HG03521 (cell line): ENCODE measurements around the gene LHB.
"Not testable (repeated sequence)": the region's sequence is repeated elsewhere in the genome, so short reads cannot be mapped to it uniquely, and the experiment has no call there.

Experiments used
- ATAC-seq: cut with Tn5 transposase; IDR thresholded peaks from one replicate; pipeline ENCODE4 v1.9.1; 2021; ENCODE audit warnings: mild to moderate bottlenecking, moderate library complexity; ENCODE audit not compliant: unreplicated experiment

Gene LHB

DNA sequence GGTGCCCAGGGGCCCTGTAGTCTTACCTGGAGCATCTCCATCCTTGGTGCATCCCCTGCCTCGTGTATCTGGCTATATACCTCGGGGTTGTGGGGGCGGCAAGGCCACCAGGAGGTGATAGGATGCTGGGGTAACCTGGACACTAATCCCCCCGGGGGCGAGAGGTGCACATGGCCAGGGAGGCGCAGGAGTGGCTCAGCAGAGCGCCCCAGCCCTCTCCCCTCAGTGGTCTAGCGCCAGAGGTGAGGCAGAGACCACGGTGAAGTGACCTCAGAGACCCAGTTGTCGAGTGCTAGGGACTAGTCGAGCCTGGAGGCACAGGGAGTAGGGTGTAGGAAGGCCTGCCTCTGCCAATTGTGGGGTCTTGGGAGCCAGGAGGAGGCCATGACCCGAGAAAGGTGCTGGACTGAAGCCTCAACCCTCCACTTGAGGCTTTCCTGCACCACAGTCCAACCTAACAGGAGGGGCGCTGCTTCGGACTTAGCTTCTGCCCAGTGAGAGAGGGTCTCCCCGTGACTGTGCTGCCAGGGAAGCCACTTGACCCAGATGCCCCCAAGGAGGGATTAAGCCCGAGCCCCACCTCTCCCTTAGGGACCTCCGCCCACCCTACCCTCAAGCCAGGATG lies at the start of gene LHB:
TSS of gene LHB (minus strand) at position 51 of the 625 bp plus-strand sequence. CDS start at position 41, 10 bp downstream.
- no peak for ATAC-seq

DNA sequence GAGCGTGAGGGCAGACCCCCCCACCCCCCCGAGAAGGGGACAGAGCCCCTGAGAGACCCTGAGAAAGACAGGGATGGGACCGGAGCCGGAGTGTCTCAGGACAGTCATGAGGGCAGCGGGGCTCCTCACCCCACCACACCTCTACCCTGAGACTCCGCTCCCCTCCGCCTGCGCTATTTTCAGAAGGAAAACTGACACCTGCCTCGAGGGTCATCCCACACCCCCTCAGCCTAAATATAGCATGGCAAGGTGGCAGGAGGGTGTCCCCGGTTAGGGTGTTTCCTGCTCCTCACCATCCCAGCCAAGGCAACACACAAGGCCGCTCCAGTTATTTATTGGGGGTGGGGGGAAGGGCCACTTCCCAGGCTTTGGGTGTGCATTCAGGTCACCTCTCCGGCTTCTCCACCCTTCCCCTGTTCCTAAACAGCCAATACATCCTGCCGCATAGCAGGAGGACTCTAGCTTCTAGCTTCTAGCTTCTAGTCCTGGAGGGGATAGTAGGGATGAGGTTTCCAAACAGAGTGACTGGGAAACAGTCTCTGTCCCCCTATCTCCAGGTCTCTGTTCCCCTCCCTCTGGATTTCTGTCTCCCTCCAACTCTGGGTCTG lies 49.1 kb upstream of the LHB start:
- ATAC-seq = no peak

DNA sequence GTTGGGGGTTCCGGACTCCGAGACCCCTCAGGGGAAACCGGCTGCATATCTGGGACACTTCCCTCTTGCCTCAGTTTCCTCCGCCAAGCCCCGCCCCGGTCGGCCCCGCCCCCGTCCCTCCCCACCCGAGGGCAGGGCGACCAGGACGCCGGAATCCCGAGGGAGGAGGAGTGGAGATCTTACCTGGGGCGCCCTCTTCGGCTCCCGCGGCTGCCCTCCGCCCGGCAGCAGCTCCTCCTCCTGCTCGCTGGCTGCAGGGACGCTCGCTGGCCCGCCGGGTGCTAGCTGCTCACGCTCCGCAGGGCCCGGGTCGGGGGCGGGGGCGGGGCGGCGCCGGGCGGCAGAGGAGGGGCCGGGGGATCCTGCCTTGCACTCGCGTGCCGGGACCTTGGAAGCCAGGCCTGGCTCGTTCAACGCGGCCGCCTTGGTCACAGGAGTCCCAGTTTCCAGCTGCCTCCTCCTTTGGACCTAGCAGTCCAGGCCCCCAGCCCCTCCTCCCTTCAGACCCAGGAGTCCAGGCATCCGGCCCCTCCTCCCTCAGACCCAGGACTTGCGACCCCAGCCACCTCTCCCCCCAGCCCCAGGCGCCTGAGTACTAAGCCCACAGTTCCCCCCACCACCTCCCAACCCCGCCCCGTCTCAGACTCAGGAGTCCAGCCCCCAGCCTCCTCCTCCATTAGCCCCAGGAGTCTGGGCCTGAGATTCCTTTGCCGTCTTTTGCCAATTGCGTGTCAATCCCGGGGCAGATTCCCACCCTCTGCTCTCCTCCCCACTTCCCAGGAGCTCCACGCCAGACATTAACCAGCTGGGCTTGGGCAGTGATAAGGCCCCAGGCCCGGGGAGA lies 48.1 kb upstream of the LHB start, which contains the start of gene NTF4:
TSS of gene NTF4 (minus strand) at position 51 of the 844 bp plus-strand sequence. CDS start 2,821 bp downstream, outside the sequence.
- ATAC-seq = no peak

DNA sequence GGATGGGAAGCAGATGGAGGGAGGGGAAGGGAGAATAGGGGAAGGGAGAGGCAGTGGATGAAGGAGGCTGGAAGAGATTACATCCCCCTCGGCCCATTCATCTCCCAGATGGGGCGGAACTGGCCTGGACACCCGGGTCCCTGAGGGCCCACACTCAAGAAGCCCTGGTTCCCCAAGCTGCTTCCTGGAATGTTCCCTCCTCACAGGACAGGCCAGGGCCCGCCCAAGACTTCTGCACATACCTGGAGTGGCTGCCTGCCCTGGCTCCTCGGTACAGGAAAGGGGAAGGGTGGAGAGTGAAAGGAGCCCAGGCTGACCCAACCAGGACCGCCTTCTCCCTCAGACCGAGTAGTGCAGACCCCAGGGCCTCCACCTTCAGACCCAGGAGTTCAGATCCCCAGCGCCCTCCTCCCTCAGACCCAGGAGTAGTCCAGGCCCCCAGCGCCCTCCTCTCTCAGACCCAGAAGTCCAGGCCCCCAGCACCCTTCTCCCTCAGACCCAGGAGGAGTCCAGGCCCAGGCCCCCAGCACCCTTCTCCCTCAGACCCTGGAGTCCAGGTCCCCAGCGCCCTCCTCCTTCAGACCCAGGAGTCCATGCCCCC lies 47.2 kb upstream of the LHB start:
- ATAC-seq = no peak

DNA sequence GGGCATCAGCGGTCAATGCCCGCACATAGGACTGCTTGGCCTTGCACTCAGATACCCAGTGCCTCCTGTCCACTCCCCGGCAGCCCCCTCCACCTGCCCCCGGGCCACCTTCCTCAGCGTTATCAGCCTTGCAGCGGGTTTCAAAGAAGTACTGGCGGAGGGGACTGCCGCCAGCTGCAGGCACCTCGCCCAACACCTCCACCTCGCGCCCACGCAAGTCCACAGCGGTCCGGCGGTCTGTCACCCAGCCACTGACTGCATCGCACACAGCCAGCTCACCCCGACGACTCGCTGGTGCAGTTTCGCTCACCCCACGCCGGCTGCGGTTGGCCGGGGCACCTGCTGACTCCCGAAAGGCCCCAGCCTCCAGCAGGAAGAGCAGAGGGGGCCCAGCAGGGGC lies 44.6 kb upstream of the LHB start:
- no peak for ATAC-seq

DNA sequence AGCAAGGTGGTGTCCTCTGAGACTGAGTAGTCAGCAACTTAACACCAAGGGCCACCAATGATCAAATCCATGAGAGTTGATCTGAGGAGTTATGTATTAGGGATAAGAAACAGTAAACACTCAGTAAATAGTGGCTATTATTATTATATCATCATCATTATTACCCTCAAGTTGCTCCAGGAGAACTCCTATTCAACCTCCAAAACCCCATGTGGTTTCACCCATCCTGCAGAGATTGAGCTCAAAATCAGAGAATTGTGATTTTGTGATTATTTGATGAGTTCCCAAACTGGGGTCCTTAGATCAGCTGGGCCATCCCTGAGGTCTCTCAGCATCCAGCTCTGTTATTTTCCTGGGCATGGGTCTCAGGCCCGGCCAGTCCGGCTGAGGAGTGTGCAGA lies 44.1 kb upstream of the LHB start:
- no peak for ATAC-seq

DNA sequence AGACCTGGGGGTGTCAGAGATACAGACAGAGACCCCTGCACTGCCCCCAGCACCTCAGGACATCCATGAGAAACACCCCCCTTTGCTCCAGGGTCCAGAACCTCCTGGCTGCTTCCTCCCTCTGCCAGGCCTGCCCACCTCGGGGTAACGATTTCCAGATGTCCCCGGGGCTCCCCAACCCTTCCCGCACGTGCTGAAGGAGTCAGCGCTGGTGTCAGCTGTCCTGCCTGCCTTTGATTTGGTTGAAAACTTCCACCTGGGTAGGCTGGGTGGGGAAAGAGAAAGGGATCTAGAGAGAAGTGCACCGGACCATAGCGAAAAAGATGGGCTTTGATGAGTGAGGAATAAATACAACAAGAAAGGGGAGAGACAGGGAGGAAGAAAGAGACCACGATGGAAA lies 42.2 kb upstream of the LHB start:
- no peak for ATAC-seq

DNA sequence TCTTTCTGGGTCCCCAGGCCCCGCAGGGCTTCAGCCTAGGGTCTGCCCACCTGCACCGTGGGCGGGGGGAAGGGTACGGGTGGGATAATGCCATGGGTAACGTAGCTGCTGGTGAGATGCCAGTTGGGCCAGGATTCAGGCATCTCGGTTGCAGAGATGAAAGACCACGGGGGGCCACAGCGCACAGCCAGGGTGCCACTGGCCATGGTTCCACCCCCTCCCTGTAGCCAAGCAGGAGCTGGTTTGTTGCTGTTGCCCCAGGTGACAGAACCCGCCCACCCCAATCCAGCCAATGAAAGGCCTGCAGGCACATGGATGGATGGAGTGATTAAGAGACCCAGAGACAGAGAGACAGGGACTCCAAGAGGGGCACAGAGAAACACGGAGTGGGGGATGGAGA lies 41.7 kb upstream of the LHB start:
- ATAC-seq = no peak

DNA sequence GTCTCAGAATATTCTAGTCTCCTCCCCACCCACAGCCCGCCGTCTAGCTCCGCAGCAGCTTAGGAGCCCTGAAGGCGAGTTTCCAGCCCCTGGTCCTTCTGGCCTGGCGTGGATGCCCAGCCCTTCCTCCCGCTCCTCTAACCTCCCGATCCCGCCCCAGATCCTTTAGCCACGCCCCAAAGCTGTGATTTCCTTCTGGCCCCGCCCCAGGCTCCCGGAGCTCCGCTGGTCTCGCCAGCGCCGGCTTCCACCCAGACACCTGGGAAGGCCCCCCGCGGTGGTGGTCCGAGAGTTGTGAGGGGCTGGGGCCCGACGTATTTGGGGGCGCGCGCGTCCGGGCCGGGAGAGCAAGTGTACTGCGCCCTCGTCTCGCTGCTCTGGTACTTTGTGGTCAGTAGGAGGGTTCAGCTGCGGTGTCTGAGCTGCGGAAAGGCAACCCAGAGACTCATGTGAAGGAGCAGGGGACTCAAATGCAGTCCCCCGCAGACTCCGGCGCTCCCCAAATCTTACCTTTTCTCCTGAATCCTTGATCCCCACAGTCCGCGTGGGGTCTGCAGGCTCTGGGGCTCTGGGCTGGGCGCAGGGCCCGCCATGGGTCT lies 40.8 kb upstream of the LHB start, which contains the start of gene CGB7:
TSS of gene CGB7 (minus strand) at position 114 of the 599 bp plus-strand sequence. CDS start 2,374 bp downstream, outside the sequence.
- no peak for ATAC-seq

DNA sequence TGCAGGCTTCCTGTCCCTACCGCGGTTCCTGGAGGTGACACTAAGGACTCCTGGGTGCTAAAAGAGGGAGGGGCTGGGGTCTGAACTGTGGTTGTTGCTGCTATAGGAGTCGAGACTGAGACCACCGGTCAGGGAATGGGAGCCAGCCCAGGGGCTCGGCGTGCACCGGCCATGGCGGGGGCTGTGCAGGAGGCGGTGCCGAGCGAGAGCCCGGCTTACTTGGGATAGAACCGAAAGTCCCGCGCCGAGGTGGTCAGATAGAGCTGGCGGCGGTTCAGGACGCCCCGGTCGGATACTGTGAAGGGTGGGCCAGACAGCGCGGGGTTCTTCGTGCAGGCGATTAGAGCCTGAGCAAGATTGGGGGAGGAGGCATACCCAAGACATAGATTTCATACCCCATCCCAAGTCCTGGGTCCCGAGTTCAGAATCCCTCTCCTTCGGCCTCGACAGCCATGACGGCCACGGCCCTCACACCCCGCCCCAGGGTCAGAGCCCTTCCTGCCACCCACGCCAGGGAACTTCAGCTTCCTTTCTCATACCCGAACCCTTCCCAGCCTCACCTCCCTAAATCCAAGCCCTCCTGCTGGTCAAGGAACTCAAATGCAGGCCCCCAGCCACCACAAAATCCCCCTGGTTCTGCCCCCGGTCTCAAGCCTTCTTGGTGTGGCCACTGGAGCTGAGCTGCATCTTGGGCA lies 40.2 kb upstream of the LHB start:
- not testable (repeated sequence) for ATAC-seq

DNA sequence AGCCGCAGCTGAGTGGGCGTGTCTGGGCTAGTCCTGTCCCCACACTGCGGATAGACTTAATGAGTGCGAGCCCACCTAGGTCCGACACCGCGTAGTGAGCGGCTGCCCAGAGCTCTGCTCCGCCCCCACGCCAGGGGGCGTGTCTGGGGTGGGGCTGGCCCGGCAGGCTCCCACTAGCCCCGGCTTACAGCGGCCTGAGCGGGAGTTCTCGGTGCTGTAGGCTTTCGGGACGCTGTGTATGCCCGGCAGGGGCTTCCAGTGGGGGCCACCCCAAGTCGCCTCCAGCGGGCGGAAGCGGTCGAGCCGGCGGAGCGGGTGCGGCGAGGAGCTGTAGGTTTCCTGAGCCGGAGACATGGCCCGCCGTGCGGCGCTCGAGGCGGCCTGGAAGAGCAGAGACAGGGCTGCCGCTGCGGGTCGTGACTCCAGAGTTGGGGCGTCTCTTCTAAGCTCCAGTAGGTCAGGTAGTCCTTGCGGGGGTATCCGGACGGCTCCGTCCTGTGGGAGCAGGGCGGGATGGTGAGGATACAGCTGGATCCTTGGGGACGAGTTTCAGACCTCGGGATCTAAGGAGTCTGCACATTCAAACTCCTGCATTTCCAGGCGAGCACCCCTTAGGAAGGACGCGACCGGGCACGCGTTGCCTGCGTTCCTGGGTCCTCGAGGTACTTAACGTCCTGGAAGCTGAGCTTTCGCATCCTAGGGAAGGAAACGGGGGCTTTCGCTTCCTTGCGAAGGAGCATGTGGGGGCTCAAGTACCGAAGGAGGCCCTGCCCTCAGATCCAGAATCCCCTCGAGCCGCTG lies 39.4 kb upstream of the LHB start:
- ATAC-seq = no peak

DNA sequence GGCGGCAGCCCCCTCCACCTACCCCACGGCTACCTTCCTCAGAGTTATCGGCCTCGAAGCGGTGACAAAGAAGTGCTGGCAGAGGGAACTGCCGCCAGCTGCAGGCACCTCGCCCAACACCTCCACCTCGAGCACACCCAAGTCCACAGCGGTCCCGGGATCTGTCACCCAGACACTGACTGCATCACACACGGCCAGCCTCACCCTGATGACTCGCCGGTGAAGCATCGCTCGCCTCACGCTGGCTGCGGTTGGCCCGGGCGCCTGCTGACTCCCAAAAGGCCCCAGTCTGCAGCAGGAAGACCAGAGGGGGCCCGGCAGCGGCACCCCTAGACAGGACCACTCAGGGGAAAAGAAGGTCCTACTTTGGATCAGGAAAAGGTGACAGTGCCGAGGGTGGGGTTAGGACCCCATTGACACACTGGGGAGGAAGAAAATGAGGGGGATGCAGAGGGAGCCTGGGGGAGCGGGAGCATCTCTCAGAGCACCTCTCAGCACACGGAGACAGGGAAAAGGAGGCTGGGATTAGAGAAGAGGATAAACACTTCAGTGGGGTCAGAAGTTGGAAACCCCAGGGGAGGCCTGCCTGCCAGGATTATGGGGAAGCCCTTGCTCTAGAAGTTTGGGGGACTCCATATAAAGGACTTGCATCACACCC lies 33.6 kb upstream of the LHB start:
- ATAC-seq = not testable (repeated sequence)

DNA sequence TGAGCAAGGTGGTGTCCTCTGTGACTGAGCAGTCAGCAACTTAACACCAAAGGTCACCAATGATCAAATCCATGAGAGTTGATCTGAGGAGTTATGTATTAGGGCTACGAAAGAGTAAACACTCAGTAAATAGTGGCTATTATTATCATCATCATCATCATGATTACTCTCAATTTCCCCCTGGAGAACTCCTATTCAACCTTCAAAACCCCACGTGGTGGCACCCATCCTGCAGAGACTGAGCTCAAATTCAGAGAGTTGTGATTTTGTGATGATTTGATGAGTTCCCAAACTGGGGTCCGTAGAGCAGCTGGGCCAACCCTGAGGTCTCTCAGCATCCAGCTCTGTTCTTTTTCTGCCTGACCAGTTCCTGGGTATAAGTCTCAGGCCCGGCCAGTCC lies 32.9 kb upstream of the LHB start:
- ATAC-seq = not testable (repeated sequence)

DNA sequence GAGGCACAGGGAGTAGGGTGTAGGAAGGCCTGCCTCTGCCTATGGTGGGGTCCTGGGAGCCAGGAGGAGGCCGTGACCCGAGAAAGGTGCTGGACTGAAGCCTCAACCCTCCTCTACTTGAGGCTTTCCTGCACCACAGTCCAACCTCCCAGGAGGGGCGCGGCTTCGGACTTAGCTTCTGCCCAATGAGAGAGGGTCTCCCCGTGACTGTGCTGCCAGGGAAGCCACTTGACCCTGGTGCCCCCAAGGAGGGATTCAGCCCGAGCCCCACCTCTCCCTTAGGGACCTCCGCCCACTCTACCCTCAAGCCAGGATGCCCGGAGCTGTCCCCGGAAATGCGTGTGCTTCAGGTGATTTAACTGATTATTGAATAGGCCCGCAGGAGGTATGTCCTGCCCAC lies 32.1 kb upstream of the LHB start, which contains the start of gene CGB8:
TSS of gene CGB8 (minus strand) at position 101 of the 400 bp plus-strand sequence. CDS start 372 bp downstream, outside the sequence.
- not testable (repeated sequence) for ATAC-seq

DNA sequence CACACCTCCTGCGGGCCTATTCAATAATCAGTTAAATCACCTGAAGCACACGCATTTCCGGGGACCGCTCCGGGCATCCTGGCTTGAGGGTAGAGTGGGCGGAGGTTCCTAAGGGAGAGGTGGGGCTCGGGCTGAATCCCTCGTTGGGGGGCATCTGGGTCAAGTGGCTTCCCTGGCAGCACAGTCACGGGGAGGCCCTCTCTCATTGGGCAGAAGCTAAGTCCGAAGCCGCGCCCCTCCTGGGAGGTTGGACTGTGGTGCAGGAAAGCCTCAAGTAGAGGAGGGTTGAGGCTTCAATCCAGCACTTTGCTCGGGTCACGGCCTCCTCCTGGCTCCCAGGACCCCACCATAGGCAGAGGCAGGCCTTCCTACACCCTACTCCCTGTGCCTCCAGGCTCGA lies 26.7 kb upstream of the LHB start, which contains the start of gene CGB5:
TSS of gene CGB5 (plus strand) at position 301 of the 400 bp plus-strand sequence. CDS start 362 bp downstream, outside the sequence.
- ATAC-seq = not testable (repeated sequence)

DNA sequence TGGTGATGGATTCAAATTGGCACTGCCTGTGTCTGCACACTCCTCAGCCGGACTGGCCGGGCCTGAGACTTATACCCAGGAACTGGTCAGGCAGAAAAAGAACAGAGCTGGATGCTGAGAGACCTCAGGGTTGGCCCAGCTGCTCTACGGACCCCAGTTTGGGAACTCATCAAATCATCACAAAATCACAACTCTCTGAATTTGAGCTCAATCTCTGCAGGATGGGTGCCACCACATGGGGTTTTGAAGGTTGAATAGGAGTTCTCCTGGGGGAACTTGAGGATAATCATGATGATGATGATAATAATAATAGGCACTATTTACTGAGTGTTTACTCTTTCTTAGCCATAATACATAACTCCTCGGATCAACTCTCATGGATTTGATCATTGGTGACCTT lies 25.8 kb upstream of the LHB start:
- not testable (repeated sequence) for ATAC-seq

DNA sequence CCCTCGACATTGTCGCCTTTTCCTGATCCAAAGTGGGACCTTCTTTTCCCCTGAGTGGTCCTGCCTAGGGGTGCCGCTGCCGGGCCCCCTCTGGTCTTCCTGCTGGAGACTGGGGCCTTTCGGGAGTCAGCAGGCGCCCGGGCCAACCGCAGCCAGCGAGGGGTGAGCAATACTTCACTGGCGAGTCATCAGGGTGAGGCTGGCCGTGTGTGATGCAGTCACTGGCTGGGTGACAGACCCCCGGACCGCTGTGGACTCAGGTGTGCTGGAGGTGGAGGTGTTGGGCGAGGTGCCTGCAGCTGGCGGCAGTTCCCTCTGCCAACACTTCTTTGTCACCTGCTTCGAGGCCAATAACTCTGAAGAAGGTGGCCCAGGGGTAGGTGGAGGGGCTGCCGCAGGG lies 25.3 kb upstream of the LHB start:
- ATAC-seq = no peak

DNA sequence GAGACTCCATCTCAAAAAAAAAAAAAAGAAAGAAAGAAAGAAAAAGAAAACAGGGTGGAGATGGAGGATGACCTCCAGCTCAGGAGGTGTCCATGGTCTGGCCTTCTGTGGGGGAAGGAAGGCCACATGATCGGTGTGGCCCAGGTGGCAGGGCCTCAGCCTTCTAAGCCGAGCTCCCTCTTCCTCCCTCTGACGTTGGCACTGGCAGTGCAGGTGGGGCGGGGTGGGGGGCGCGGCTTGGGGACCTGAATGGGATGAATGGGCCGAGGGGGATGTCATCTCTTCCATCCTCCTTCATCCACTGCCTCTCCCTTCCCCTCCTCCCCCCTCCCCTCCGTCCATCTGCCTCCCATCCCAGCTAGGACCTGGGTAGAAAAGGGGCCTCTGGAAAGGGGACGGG lies 22.8 kb upstream of the LHB start:
- ATAC-seq = not testable (repeated sequence)
